SK-N-MC (cell line): ENCODE measurements around the gene SMIM10.

Experiments
- EZH2 ChIP-seq: fragments of 200-600 bp; sonication (generic); IDR thresholded peaks from one replicate; pipeline ENCODE4 v1.6.1; 2017; ENCODE audit warnings: antibody characterized with exemption
- FOXP2 ChIP-seq: optimal IDR thresholded peaks from 2 replicates; pipeline ENCODE3; 2011; ENCODE audit warnings: mild to moderate bottlenecking, moderate library complexity; ENCODE audit not compliant: insufficient read depth; ENCODE audit errors: extremely low read length, control extremely low read depth
- POLR2AphosphoS5 ChIP-seq: IDR thresholded peaks from 2 replicates; pipeline ENCODE4 v1.6.1; 2012; ENCODE audit warnings: mild to moderate bottlenecking, low read depth, low read length, borderline replicate concordance

GRCh38 chrX:134949271-134949670, 41.5 kb upstream of the SMIM10 start:
- TF ChIP-seq POLR2AphosphoS5, result no peak
- TF ChIP-seq EZH2, result no peak
- TF ChIP-seq FOXP2, result no peak
